Breast epithelium (tissue), 4 donors: Measurements from ENCODE around the gene KIF15. TPM values are rescaled to one million over a fixed set of nuclear protein-coding genes. Genes with fewer than 3 reads are reported as not detected.

Experiments
- DNase-seq, 2 donors: peaks; one replicate each; pipeline ENCODE4 v3.0.0-alpha.2; 2019; ENCODE audit warnings: low spot score in 2 of 2
- H3K27ac ChIP-seq, 2 donors: fragments of 200-600 bp; sonication (generic) in 1 of 2; one replicate each; pipeline ENCODE4 v1.5.1; 2016 to 2019; ENCODE audit warnings: mild to moderate bottlenecking in 1 of 2
- H3K27me3 ChIP-seq, 2 donors: fragments of 200-600 bp; sonication (generic) in 1 of 2; one replicate each; pipeline versions ENCODE4 v1.5.1 to v1.6.0; 2017 to 2019; ENCODE audit warnings: control low read depth in 1 of 2, mild to moderate bottlenecking in 1 of 2
- H3K36me3 ChIP-seq: fragments of 200-600 bp; one replicate; pipeline ENCODE4 v1.5.1; 2019
- H3K4me1 ChIP-seq, 2 donors: fragments of 200-600 bp; sonication (generic); one replicate each; pipeline ENCODE4 v1.5.1; 2016 to 2019; ENCODE audit warnings: control low read depth in 1 of 2
- H3K4me3 ChIP-seq, 3 donors: fragments of 200-600 bp; sonication (generic); 1 replicate in 2 of 3; 2 replicates in 1 of 3; pipeline ENCODE4 v1.5.1; 2016 to 2019; ENCODE audit warnings: mild to moderate bottlenecking in 3 of 3, moderate library complexity in 2 of 3
- H3K9me3 ChIP-seq, 2 donors: fragments of 200-600 bp; sonication (generic) in 1 of 2; one replicate each; pipeline ENCODE4 v1.5.1; 2016 to 2019; ENCODE audit warnings: control low read depth in 1 of 2
- POLR2A ChIP-seq: fragments of 450-650 bp; IDR thresholded peaks from one replicate; pipeline ENCODE4 v1.6.1; 2016; ENCODE audit warnings: antibody characterized with exemption, mild to moderate bottlenecking, moderate library complexity
- POLR2AphosphoS5 ChIP-seq, 3 donors: sonication (generic); formaldehyde crosslinking; IDR thresholded peaks; one replicate each; pipeline ENCODE4 v1.6.1; 2017; ENCODE audit warnings: antibody characterized with exemption in 3 of 3
- intact Hi-C: fragments of 100-400 bp; cut with DNase I; formaldehyde crosslinking; loops from one replicate; pipeline ENCODE4 v1.15.1; 2023; ENCODE audit warnings: low total_unique reads
- total RNA-seq, 3 donors: library from RNA; depleted of rRNA; stranded (reverse); fragments of >200 nt; gene quantifications; one replicate each; pipeline ENCODE4 v1.1.0, GENCODE V29; 2016
- TF ChIP-seq, protein P1 (sequence below), 3 donors: fragments of 450-650 bp; IDR thresholded peaks; one replicate each; pipeline ENCODE4 v1.5.1; 2016 to 2017; ENCODE audit warnings: antibody characterized with exemption in 3 of 3, mild to moderate bottlenecking in 3 of 3, moderate library complexity in 3 of 3

Gene KIF15
- total RNA-seq, 3 donors from 2014 or later: 0.66 to 1.1 (median 0.73) TPM

DNA sequence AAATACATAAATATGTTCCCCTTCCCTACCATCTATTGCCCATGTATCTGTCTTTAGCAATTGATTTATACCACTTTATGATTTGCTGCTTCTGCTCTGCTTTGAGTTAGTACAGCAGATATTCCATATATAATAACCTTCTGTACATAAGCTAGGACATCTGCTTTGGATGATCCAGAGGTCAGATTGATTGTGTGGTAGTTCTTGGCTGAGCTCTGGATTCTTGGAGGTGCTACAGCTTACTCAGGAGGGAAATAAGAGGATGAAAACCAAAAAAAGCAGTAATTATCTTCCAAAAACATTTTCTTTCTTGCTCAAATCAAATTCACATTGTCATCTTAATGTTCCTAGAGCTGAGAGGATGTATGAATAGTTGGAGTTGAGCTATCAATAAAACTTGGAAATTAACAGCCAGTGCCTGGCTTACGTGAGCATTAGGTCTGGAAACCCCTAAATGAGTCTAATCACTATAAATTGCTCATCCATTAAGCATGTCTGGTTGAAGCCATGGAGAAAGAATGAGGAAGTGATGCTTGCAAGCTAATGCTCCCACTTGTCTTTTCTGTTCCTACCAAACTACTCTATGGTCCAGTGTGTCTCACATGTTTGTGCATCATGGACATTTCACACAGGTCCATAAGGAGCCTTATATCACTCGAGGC, 63.8 kb downstream of the KIF15 start:
- TF ChIP-seq POLR2A (no peak), POLR2AphosphoS5 (IDR thresholded peaks at IDR 0.05) (no peak)
- TF ChIP-seq, protein P1, sequence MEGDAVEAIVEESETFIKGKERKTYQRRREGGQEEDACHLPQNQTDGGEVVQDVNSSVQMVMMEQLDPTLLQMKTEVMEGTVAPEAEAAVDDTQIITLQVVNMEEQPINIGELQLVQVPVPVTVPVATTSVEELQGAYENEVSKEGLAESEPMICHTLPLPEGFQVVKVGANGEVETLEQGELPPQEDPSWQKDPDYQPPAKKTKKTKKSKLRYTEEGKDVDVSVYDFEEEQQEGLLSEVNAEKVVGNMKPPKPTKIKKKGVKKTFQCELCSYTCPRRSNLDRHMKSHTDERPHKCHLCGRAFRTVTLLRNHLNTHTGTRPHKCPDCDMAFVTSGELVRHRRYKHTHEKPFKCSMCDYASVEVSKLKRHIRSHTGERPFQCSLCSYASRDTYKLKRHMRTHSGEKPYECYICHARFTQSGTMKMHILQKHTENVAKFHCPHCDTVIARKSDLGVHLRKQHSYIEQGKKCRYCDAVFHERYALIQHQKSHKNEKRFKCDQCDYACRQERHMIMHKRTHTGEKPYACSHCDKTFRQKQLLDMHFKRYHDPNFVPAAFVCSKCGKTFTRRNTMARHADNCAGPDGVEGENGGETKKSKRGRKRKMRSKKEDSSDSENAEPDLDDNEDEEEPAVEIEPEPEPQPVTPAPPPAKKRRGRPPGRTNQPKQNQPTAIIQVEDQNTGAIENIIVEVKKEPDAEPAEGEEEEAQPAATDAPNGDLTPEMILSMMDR (IDR thresholded peaks at IDR 0.05): no peak
- Histone ChIP-seq H3K4me1 (no peaks in the 10 kb centered on the region), H3K4me3 (no peak overlapping the region), H3K36me3 (no peaks in the 10 kb centered on the region), H3K9me3 (no peaks in the 10 kb centered on the region), H3K27ac (no peak overlapping the region), H3K27me3 (no peaks in the 10 kb centered on the region)
- intact Hi-C loops: no loop called here
- no peak for DNase-seq

DNA sequence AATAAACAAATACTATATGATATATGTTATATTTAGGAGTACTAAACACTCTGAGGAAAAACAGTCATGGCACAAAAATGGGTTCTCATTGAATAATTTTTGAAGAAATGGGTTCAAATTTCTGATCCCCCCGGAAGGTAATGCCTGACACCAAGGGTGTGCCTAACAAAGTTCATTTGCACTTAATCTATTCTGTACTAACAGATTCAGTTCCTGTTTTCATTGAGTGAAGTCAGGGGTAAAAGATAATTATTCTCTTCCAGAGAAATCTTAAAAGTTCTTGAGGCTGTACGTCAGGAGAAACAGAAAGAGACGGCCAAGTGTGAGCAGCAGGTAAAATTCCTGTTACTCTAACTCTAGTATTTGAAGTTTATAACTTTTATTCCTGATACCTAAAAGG, 65.6 kb downstream of the KIF15 start:
- TF ChIP-seq, protein P1 (IDR thresholded peaks at IDR 0.05): no peak
- no peak for TF ChIP-seq POLR2A
- TF ChIP-seq POLR2AphosphoS5 (IDR thresholded peaks at IDR 0.05): no peak
- Histone ChIP-seq H3K4me3 (no peak overlapping the region), H3K27me3 (no peaks in the 10 kb centered on the region), H3K4me1 (no peaks in the 10 kb centered on the region), H3K36me3 (no peaks in the 10 kb centered on the region), H3K27ac (no peak overlapping the region), H3K9me3 (no peaks in the 10 kb centered on the region)
- DNase-seq: no peak
- intact Hi-C loops: no loop called here

DNA sequence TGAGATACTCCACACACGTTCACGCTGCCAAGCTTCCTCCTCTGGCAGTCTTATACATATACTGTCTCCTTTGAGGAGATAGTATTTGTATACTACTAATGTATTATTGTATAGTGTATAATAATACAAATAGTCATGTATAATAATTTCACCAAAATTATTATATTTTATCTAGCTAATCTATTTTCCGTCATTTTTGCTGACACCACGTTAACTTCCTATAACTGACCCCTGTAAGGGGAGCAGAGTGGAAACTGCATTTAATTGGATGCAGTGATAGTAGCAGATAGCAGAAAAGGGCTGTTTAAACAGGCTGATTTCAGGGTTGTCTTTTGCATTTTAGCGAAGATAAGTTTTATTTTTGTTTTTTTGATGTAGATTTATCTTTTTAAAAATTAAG, 69.6 kb downstream of the KIF15 start:
- H3K27ac ChIP-seq: no peak overlapping the region
- no peaks in the 10 kb centered on the region for H3K9me3 ChIP-seq
- no peaks in the 10 kb centered on the region for H3K36me3 ChIP-seq
- no peaks in the 10 kb centered on the region for H3K27me3 ChIP-seq
- no peak for TF ChIP-seq POLR2AphosphoS5 (IDR thresholded peaks at IDR 0.05)
- TF ChIP-seq, protein P1 (IDR thresholded peaks at IDR 0.05): no peak
- no peak for TF ChIP-seq POLR2A
- no peak for DNase-seq
- intact Hi-C loops: no loop called here
- H3K4me3 ChIP-seq: no peak overlapping the region
- H3K4me1 ChIP-seq: no peaks in the 10 kb centered on the region

DNA sequence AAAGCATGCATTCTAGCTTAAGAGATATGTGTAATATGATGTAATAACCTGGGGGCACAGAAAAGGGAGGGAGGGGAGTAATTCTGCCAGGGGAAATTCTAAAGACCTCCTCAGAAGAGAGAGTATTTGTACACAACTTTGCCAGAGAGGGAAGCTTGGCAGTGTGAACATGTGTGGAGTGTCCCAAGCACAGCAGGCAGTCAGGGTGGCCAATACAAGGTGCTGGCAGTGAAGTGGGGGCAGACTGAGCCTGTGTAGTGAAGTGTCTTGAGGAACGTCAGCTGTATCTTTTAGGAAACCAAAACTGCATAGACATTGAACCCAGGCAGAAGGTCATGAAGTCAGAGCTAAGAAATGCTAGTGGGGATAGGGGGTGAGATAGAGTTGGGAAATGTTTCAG, 70.4 kb downstream of the KIF15 start:
- DNase-seq: no peak
- Histone ChIP-seq H3K36me3 (no peaks in the 10 kb centered on the region), H3K4me1 (no peaks in the 10 kb centered on the region), H3K27me3 (no peaks in the 10 kb centered on the region), H3K9me3 (no peaks in the 10 kb centered on the region), H3K4me3 (no peak overlapping the region), H3K27ac (no peak overlapping the region)
- no peak for TF ChIP-seq POLR2AphosphoS5 (IDR thresholded peaks at IDR 0.05)
- TF ChIP-seq, protein P1 (IDR thresholded peaks at IDR 0.05): no peak
- no peak for TF ChIP-seq POLR2A
- intact Hi-C loops: no loop called here

DNA sequence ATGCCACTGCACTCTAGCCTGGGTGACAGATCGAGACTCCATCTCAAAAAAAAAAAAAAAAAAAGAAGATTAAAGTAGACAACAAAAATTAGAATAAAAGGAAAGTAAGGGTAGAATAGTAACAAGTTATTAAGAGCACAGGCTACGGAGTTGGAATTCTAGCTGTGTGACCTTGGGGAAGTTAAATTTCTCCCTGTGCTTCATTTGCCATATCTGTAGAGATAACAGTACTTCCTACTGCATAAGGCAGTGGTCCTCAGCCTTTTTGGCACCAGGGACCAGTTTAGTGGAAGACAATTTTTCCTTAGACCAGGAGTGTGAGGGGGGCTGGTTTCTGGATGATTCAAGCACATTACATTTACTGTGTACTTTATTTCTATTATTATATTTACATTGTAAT, 71.4 kb downstream of the KIF15 start:
- Histone ChIP-seq H3K27ac (no peak overlapping the region), H3K36me3 (no peaks in the 10 kb centered on the region), H3K4me1 (no peaks in the 10 kb centered on the region), H3K27me3 (no peaks in the 10 kb centered on the region), H3K4me3 (no peak overlapping the region), H3K9me3 (no peaks in the 10 kb centered on the region)
- intact Hi-C loops: no loop called here
- TF ChIP-seq, protein P1 (IDR thresholded peaks at IDR 0.05): no peak
- no peak for DNase-seq
